Measurements from ENCODE around the gene C10orf53.

Gene C10orf53

GRCh38 chr10:49688261-49688846 is 8.9 kb downstream of the C10orf53 start:
- no peaks in the 10 kb centered on the region for H3K4me1 Mint-ChIP-seq (ENCODE audit: low read depth)
- H3K4me3 Mint-ChIP-seq, result no peak overlapping the region
- no peak for DNase-seq (ENCODE audit: low spot score)
- no peaks in the 10 kb centered on the region for H3K36me3 Mint-ChIP-seq (ENCODE audit: low read depth)
- no peaks in the 10 kb centered on the region for H3K9me3 Mint-ChIP-seq
- peaks cover 49% of the 10 kb centered on the region for H3K27me3 Mint-ChIP-seq (ENCODE audit: low read depth)
- no peak overlapping the region for H3K27ac Mint-ChIP-seq

- H3K4me3 Mint-ChIP-seq, result no peak overlapping the region
- no peaks in the 10 kb centered on the region for H3K4me1 Mint-ChIP-seq (ENCODE audit: low read depth)
- no peaks in the 10 kb centered on the region for H3K9me3 Mint-ChIP-seq
- no peak overlapping the region for H3K27ac Mint-ChIP-seq
- DNase-seq (ENCODE audit: low spot score), result no peak
- H3K27me3 Mint-ChIP-seq (ENCODE audit: low read depth), result peaks cover 49% of the 10 kb centered on the region
- H3K36me3 Mint-ChIP-seq (ENCODE audit: low read depth), result no peaks in the 10 kb centered on the region
Observed at GRCh38 chr10:49688920-49689319, 9.5 kb downstream of the C10orf53 start.

GRCh38 chr10:49689882-49690510 is 10.5 kb downstream of the C10orf53 start:
- H3K27me3 Mint-ChIP-seq (ENCODE audit: low read depth), result peaks cover 49% of the 10 kb centered on the region
- no peak overlapping the region for H3K4me3 Mint-ChIP-seq
- no peaks in the 10 kb centered on the region for H3K4me1 Mint-ChIP-seq (ENCODE audit: low read depth)
- no peak overlapping the region for H3K27ac Mint-ChIP-seq
- no peak for DNase-seq (ENCODE audit: low spot score)
- H3K9me3 Mint-ChIP-seq, result no peaks in the 10 kb centered on the region
- H3K36me3 Mint-ChIP-seq (ENCODE audit: low read depth), result no peaks in the 10 kb centered on the region

DNA sequence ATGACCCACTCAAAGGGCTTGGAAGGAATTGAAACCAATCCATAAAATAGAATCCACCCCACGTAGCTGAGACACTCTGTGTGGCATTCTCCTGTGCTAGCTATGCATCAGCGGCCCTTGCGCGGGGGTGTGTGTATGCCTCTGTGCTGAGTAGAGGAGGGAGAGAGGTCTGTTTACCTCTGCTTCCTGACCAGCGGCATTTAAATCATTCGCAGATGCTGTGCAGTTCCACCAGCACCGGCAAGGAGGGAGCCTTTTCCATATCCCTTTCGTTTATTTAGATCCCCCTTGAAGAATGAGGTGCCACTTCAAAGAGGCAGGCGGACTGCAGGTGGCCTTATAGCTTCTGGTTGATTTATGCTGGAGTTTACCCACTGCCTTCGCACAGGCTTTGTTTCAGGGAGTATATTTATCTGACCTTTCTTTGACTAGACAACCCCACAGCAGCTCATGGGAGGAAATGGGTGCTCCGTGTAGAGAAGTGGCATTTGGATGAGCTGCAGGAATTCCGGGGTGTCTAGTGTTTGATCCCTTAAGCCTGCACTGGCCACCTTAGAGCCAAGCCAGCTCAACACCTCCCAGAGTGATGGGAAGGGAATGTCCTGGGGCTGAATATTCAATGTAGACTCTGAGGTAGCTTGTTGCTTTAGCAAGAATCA is 11.4 kb downstream of the C10orf53 start:
- peaks cover 49% of the 10 kb centered on the region for H3K27me3 Mint-ChIP-seq (ENCODE audit: low read depth)
- no peaks in the 10 kb centered on the region for H3K9me3 Mint-ChIP-seq
- H3K4me3 Mint-ChIP-seq, result no peak overlapping the region
- H3K4me1 Mint-ChIP-seq (ENCODE audit: low read depth), result no peaks in the 10 kb centered on the region
- DNase-seq (ENCODE audit: low spot score), result no peak
- no peaks in the 10 kb centered on the region for H3K36me3 Mint-ChIP-seq (ENCODE audit: low read depth)
- no peak overlapping the region for H3K27ac Mint-ChIP-seq

DNA sequence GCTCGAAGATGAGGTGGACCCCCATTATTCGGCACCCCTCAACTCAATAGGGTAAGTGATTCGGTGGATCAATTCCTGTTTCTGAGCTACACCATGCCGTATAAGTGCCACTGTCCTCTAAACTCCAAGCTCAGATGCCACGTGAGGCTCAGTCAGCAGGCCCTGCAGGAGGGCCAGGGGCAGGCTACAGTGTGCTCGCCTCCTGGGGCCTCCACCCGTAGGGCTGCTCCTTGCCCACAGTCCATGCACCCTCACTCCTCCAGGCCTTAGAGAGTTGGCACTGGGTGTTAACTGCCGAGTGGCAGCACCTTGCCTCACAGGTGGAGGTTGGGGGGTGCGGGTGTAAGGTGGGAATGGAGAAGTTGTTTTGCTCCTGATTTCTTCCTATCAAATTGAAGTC is 12.1 kb downstream of the C10orf53 start:
- DNase-seq (ENCODE audit: low spot score), result no peak
- Mint-ChIP-seq H3K27me3 (ENCODE audit: low read depth) (peaks cover 49% of the 10 kb centered on the region), H3K4me1 (ENCODE audit: low read depth) (no peaks in the 10 kb centered on the region), H3K4me3 (no peak overlapping the region), H3K9me3 (no peaks in the 10 kb centered on the region), H3K36me3 (ENCODE audit: low read depth) (no peaks in the 10 kb centered on the region), H3K27ac (no peak overlapping the region)

DNA sequence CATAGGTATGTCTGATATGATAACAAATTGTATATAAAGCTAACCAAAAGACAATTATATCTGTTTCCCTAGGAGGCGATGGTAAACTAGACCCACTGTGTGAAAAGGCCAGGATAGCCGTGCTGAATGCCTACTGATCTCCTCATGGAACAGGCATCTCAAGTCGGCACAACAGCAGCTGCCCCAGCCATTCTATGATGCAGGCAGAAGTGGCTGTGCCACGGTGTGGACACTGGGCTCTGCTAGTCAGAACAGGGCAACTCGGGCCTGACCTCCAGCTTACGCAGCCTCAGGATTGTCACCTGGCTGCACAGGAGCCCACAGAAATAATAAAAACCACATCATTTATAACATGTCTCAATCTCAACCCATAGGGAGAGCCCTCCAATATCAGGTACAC is 15.0 kb downstream of the C10orf53 start:
- no peak overlapping the region for H3K4me3 Mint-ChIP-seq
- no peaks in the 10 kb centered on the region for H3K36me3 Mint-ChIP-seq (ENCODE audit: low read depth)
- H3K27me3 Mint-ChIP-seq (ENCODE audit: low read depth), result peaks cover 30% of the 10 kb centered on the region
- H3K27ac Mint-ChIP-seq, result no peak overlapping the region
- no peaks in the 10 kb centered on the region for H3K9me3 Mint-ChIP-seq
- no peaks in the 10 kb centered on the region for H3K4me1 Mint-ChIP-seq (ENCODE audit: low read depth)
- DNase-seq (ENCODE audit: low spot score), result no peak

- peaks cover 13% of the 10 kb centered on the region for H3K27me3 Mint-ChIP-seq (ENCODE audit: low read depth)
- H3K9me3 Mint-ChIP-seq, result no peaks in the 10 kb centered on the region
- no peak for DNase-seq (ENCODE audit: low spot score)
- H3K4me3 Mint-ChIP-seq, result no peak overlapping the region
- no peak overlapping the region for H3K27ac Mint-ChIP-seq
- H3K36me3 Mint-ChIP-seq (ENCODE audit: low read depth), result no peaks in the 10 kb centered on the region
- H3K4me1 Mint-ChIP-seq (ENCODE audit: low read depth), result no peaks in the 10 kb centered on the region
Observed at GRCh38 chr10:49696311-49696710, 16.9 kb downstream of the C10orf53 start.

GRCh38 chr10:49698679-49699078 is 19.2 kb downstream of the C10orf53 start:
- H3K9me3 Mint-ChIP-seq, result no peaks in the 10 kb centered on the region
- H3K27me3 Mint-ChIP-seq (ENCODE audit: low read depth), result no peaks in the 10 kb centered on the region
- DNase-seq (ENCODE audit: low spot score), result no peak
- no peak overlapping the region for H3K4me3 Mint-ChIP-seq
- H3K27ac Mint-ChIP-seq, result no peak overlapping the region
- H3K36me3 Mint-ChIP-seq (ENCODE audit: low read depth), result no peaks in the 10 kb centered on the region
- H3K4me1 Mint-ChIP-seq (ENCODE audit: low read depth), result no peaks in the 10 kb centered on the region

DNA sequence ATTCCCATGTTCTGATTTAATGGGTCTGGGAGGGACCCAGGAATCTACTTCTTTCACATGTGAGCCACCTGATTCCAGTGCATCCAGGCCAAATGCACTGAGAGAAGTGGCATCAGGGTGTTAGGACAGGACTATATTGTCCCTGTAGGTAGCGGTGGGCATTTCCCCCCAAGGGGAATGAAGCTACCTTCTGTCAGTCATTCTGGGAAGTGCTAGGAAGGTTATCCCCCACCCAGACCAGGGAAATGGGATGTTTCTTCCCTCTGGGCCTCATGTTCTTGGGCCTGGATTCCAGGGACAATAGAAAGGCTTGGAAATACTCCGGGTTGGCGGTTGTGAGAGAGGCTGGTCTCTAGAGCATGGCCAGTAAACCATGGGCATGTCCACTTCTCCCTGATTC is 20.8 kb downstream of the C10orf53 start:
- H3K36me3 Mint-ChIP-seq (ENCODE audit: low read depth), result no peaks in the 10 kb centered on the region
- H3K4me3 Mint-ChIP-seq, result no peak overlapping the region
- DNase-seq (ENCODE audit: low spot score), result no peak

DNA sequence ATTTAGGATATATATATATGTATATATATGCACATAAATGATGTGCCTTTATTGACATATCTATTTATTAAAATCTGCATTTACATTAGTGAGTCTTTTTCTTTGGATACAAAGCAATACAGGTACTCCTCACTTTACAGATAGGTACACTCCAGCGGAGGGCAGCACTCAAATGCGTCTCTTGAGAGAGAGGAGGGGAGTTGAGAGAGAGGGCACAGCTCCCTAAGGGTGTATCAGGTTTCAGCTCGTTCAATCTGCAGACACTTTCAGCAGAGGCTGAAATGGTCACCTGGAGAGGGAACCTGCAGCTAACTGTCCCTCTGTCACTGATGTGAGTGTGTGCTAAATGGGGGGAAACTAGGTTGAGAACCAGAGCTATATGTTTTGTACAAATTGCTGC is 21.5 kb downstream of the C10orf53 start:
- Mint-ChIP-seq H3K36me3 (ENCODE audit: low read depth) (no peaks in the 10 kb centered on the region), H3K27ac (no peak overlapping the region), H3K27me3 (ENCODE audit: low read depth) (no peaks in the 10 kb centered on the region), H3K4me1 (ENCODE audit: low read depth) (no peaks in the 10 kb centered on the region), H3K4me3 (no peak overlapping the region), H3K9me3 (no peaks in the 10 kb centered on the region)
- DNase-seq (ENCODE audit: low spot score), result no peak

More for the DNA sequence above, 20.8 kb downstream of the C10orf53 start:
- Mint-ChIP-seq H3K4me1 (ENCODE audit: low read depth) (no peaks in the 10 kb centered on the region), H3K9me3 (no peaks in the 10 kb centered on the region), H3K27me3 (ENCODE audit: low read depth) (no peaks in the 10 kb centered on the region), H3K27ac (no peak overlapping the region)

DNA sequence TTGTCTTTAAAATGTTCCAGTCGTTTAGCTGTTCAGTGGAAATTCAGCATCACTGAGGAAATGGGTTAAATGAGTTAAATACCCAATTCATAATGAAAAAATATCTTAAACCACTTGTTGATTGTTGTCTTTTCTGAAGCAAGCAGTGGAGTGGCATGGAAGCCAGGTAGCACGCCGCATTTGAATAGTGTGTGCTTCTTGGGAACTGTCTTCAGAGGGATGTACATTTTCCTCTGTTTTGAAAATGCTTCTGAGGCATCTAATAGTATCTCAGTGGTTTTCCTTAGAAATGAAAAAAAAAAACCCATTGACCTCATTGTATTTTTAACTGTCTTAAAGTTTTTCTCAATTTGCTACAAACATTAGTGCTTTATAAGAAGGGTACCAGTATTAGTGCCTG is 28.1 kb downstream of the C10orf53 start:
- no peak overlapping the region for H3K4me3 Mint-ChIP-seq
- no peaks in the 10 kb centered on the region for H3K36me3 Mint-ChIP-seq (ENCODE audit: low read depth)

DNA sequence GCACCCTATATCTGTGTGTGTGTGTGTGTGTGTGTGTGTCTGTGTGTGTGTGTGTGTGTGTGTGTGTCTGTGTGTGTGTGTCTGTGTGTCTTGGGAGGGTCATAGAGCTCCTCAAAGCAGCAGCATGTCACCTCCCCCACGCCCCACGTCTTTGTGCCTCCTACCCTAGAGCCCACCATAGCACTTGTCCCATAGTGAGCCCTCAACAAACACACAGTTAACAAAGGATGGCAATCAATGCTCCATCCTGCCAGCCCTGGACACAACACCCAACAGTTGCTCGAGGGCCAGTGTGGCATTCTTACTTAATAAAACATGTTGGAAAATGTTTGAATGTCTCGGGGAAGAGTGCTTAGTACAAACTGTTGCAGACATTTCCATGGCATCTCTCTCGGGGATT is 30.5 kb downstream of the C10orf53 start:
- Mint-ChIP-seq H3K27ac (no peak overlapping the region), H3K27me3 (ENCODE audit: low read depth) (no peaks in the 10 kb centered on the region), H3K36me3 (ENCODE audit: low read depth) (no peaks in the 10 kb centered on the region), H3K9me3 (no peaks in the 10 kb centered on the region), H3K4me1 (ENCODE audit: low read depth) (peaks cover 2% of the 10 kb centered on the region), H3K4me3 (no peak overlapping the region)
- no peak for DNase-seq (ENCODE audit: low spot score)

More for the DNA sequence above, 28.1 kb downstream of the C10orf53 start:
- Mint-ChIP-seq H3K27me3 (ENCODE audit: low read depth) (no peaks in the 10 kb centered on the region), H3K9me3 (no peaks in the 10 kb centered on the region), H3K27ac (no peak overlapping the region), H3K4me1 (ENCODE audit: low read depth) (peaks cover 2% of the 10 kb centered on the region)
- DNase-seq (ENCODE audit: low spot score), result no peak

GRCh38 chr10:49710966-49711365 is 31.5 kb downstream of the C10orf53 start:
- Mint-ChIP-seq H3K4me1 (ENCODE audit: low read depth) (peaks cover 2% of the 10 kb centered on the region), H3K27ac (no peak overlapping the region), H3K9me3 (no peaks in the 10 kb centered on the region), H3K27me3 (ENCODE audit: low read depth) (no peaks in the 10 kb centered on the region), H3K4me3 (no peak overlapping the region), H3K36me3 (ENCODE audit: low read depth) (no peaks in the 10 kb centered on the region)
- DNase-seq (ENCODE audit: low spot score), result no peak

GRCh38 chr10:49711481-49711880 is 32.0 kb downstream of the C10orf53 start:
- Mint-ChIP-seq H3K4me3 (no peak overlapping the region), H3K4me1 (ENCODE audit: low read depth) (peaks cover 2% of the 10 kb centered on the region), H3K36me3 (ENCODE audit: low read depth) (no peaks in the 10 kb centered on the region), H3K27me3 (ENCODE audit: low read depth) (no peaks in the 10 kb centered on the region), H3K9me3 (no peaks in the 10 kb centered on the region), H3K27ac (no peak overlapping the region)
- DNase-seq (ENCODE audit: low spot score), result no peak
